Gastroesophageal sphincter (tissue), 4 donors: ENCODE data around the gene TOX2. TPM values are rescaled to one million over a fixed set of nuclear protein-coding genes. Genes with fewer than 3 reads are reported as not detected.

Experiments used
- ATAC-seq: fragments of 150-250 bp; one replicate; pipeline ENCODE4 v1.9.1; 2016; ENCODE audit warnings: mild to moderate bottlenecking, moderate library complexity
- H3K27ac ChIP-seq, 4 donors: fragments of 200-600 bp; sonication (generic) in 3 of 4; 1 replicate in 3 of 4; 2 replicates in 1 of 4; pipeline ENCODE4 v1.5.1; 2016 to 2019
- H3K27me3 ChIP-seq: fragments of 200-600 bp; sonication (generic); one replicate; pipeline ENCODE4 v1.5.1; 2019
- H3K36me3 ChIP-seq, 2 donors: fragments of 200-600 bp; sonication (generic); one replicate each; pipeline ENCODE4 v1.5.1; 2019; ENCODE audit warnings: control low read depth in 1 of 2
- H3K4me1 ChIP-seq, 3 donors: fragments of 200-600 bp; sonication (generic); 1 replicate in 2 of 3; 2 replicates in 1 of 3; pipeline ENCODE4 v1.5.1; 2016 to 2019; ENCODE audit warnings: control low read depth in 2 of 3
- H3K4me3 ChIP-seq, 2 donors: fragments of 200-600 bp; sonication (generic); one replicate each; pipeline ENCODE4 v1.5.1; 2019; ENCODE audit warnings: mild to moderate bottlenecking in 1 of 2, moderate library complexity in 1 of 2
- H3K9me3 ChIP-seq, 3 donors: fragments of 200-600 bp; sonication (generic); one replicate each; pipeline ENCODE4 v1.5.1; 2017 to 2019; ENCODE audit warnings: control low read depth in 2 of 3
- EP300 ChIP-seq: sonication (generic); formaldehyde crosslinking; IDR thresholded peaks from one replicate; pipeline ENCODE4 v1.6.1; 2017; ENCODE audit warnings: antibody characterized with exemption, mild to moderate bottlenecking
- POLR2A ChIP-seq, 2 donors: fragments of 450-650 bp; IDR thresholded peaks; one replicate each; pipeline ENCODE4 v1.6.1; 2017; ENCODE audit warnings: antibody characterized with exemption in 2 of 2, mild to moderate bottlenecking in 2 of 2, moderate library complexity in 1 of 2
- POLR2AphosphoS5 ChIP-seq: sonication (generic); formaldehyde crosslinking; IDR thresholded peaks from one replicate; pipeline ENCODE4 v1.6.1; 2017; ENCODE audit warnings: antibody characterized with exemption
- whole genome bisulfite sequencing, 2 donors: methylation state at CpG; one replicate each; pipeline ENCODE4 v1.1.5; 2018; ENCODE audit warnings: low coverage in 1 of 2; 5-methylcytosine and 5-hydroxymethylcytosine counted together
- total RNA-seq, 4 donors: library from RNA; depleted of rRNA; stranded (reverse); fragments of >200 nt; gene quantifications; one replicate each; pipeline ENCODE4 v1.1.0, GENCODE V29; 2016
- TF ChIP-seq, protein P1 (sequence below), 4 experiments: fragments of 200-600 bp in 2 of 4; fragments of 450-650 bp in 2 of 4; sonication (generic) in 1 of 4; IDR thresholded peaks; one replicate each; pipeline ENCODE4 v1.5.1; 2017 to 2019; ENCODE audit warnings: antibody characterized with exemption in 4 of 4, mild to moderate bottlenecking in 2 of 4, moderate library complexity in 2 of 4

The TOX2 gene
- total RNA-seq, 4 donors from 2014 or later: 16.4 to 47.8 (median 40.3) TPM

- H3K27ac ChIP-seq: no peak overlapping the region
- H3K4me3 ChIP-seq: no peak overlapping the region
- peaks cover 0 to 7% (median 0%) of the 10 kb centered on the region in 3 donors for H3K4me1 ChIP-seq
- peaks cover 6% of the 10 kb centered on the region for H3K27me3 ChIP-seq
- H3K36me3 ChIP-seq: no peaks in the 10 kb centered on the region
- WGBS, 2 donors: 86 to 88% methylated on average over 1 to 3 of the region's 3 CpGs
- H3K9me3 ChIP-seq: peaks cover 0 to 50% (median 0%) of the 10 kb centered on the region in 3 donors
- ATAC-seq: no peak
- TF ChIP-seq POLR2A (IDR thresholded peaks at IDR 0.05) (no peak), POLR2AphosphoS5 (no peak), EP300 (no peak)
- TF ChIP-seq, protein P1, sequence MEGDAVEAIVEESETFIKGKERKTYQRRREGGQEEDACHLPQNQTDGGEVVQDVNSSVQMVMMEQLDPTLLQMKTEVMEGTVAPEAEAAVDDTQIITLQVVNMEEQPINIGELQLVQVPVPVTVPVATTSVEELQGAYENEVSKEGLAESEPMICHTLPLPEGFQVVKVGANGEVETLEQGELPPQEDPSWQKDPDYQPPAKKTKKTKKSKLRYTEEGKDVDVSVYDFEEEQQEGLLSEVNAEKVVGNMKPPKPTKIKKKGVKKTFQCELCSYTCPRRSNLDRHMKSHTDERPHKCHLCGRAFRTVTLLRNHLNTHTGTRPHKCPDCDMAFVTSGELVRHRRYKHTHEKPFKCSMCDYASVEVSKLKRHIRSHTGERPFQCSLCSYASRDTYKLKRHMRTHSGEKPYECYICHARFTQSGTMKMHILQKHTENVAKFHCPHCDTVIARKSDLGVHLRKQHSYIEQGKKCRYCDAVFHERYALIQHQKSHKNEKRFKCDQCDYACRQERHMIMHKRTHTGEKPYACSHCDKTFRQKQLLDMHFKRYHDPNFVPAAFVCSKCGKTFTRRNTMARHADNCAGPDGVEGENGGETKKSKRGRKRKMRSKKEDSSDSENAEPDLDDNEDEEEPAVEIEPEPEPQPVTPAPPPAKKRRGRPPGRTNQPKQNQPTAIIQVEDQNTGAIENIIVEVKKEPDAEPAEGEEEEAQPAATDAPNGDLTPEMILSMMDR (IDR thresholded peaks at IDR 0.05): no peak
Observed at GRCh38 chr20:43909211-43909610, 5.4 kb upstream of the TOX2 start.

DNA sequence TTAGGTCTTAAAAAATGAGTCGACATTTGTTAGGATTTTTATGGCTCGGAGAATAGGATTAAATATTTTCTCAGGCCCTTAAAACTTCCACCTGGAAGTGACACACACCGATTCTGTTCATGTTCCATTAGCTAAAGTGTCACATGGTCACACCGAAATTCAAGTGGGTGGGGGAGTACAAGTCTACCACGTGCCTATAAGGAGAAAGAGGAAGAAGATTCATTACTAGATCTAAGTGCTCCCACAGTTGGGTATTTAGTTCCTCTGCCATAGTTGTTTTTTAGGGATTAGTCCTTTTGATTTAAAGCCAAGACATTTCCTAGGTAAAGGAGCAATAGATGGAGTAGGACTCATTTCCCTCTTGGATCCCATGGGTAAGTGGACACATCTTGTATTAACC, 4.9 kb upstream of the TOX2 start:
- Histone ChIP-seq H3K36me3 (no peaks in the 10 kb centered on the region), H3K9me3 (peaks cover 0 to 50% (median 0%) of the 10 kb centered on the region in 3 donors), H3K4me3 (no peak overlapping the region), H3K27me3 (peaks cover 10% of the 10 kb centered on the region), H3K4me1 (peaks cover 0 to 10% (median 0%) of the 10 kb centered on the region in 3 donors), H3K27ac (no peak overlapping the region)
- WGBS, 2 donors: 46 to 54% methylated on average over 5 of the region's 5 CpGs
- TF ChIP-seq POLR2AphosphoS5 (no peak), EP300 (no peak), POLR2A (IDR thresholded peaks at IDR 0.05) (no peak)
- TF ChIP-seq, protein P1 (IDR thresholded peaks at IDR 0.05): no peak
- ATAC-seq: no peak

GRCh38 chr20:43910564-43910963, 4.1 kb upstream of the TOX2 start:
- H3K27me3 ChIP-seq: peaks cover 18% of the 10 kb centered on the region
- no peak for ATAC-seq
- H3K4me3 ChIP-seq: no peak overlapping the region
- no peak overlapping the region for H3K27ac ChIP-seq
- peaks cover 0 to 50% (median 0%) of the 10 kb centered on the region in 3 donors for H3K9me3 ChIP-seq
- WGBS, 2 donors: 91% methylated on average over 4 of the region's 4 CpGs; no CpG with 5 or more reads in 1 of the 2 donors
- no peaks in the 10 kb centered on the region for H3K36me3 ChIP-seq
- peaks cover 0 to 18% (median 0%) of the 10 kb centered on the region in 3 donors for H3K4me1 ChIP-seq
- TF ChIP-seq, protein P1 (IDR thresholded peaks at IDR 0.05): no peak
- TF ChIP-seq POLR2A (IDR thresholded peaks at IDR 0.05): no peak
- no peak for TF ChIP-seq POLR2AphosphoS5
- no peak for TF ChIP-seq EP300

DNA sequence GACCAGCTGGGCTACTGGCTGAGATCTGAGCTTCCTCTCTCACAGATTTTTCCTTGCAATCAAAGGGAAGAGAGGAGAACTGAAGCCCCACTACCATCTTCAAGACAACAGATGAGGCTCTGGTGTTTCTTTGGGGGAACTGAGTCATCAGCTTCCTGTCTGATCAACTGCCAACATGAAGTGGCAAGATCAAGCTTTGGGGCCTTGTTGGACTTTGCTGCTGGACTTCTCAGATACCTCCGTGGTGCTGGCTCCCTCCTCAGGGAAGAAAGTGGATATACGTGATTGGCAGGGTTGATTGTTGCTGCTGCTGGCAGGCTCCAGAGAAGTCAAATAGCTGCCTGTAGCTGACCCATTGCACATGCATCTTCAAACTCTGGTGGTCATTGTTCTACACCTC, 3.6 kb upstream of the TOX2 start:
- ATAC-seq: no peak
- Histone ChIP-seq H3K36me3 (no peaks in the 10 kb centered on the region), H3K9me3 (peaks cover 0 to 50% (median 0%) of the 10 kb centered on the region in 3 donors), H3K4me1 (peaks cover 0 to 23% (median 0%) of the 10 kb centered on the region in 3 donors), H3K27me3 (peaks cover 23% of the 10 kb centered on the region), H3K4me3 (no peak overlapping the region), H3K27ac (no peak overlapping the region)
- WGBS, 2 donors: 79% methylated on average over 2 of the region's 2 CpGs; no CpG with 5 or more reads in 1 of the 2 donors
- TF ChIP-seq POLR2A (IDR thresholded peaks at IDR 0.05) (no peak), EP300 (no peak), POLR2AphosphoS5 (no peak)
- TF ChIP-seq, protein P1 (IDR thresholded peaks at IDR 0.05): no peak

DNA sequence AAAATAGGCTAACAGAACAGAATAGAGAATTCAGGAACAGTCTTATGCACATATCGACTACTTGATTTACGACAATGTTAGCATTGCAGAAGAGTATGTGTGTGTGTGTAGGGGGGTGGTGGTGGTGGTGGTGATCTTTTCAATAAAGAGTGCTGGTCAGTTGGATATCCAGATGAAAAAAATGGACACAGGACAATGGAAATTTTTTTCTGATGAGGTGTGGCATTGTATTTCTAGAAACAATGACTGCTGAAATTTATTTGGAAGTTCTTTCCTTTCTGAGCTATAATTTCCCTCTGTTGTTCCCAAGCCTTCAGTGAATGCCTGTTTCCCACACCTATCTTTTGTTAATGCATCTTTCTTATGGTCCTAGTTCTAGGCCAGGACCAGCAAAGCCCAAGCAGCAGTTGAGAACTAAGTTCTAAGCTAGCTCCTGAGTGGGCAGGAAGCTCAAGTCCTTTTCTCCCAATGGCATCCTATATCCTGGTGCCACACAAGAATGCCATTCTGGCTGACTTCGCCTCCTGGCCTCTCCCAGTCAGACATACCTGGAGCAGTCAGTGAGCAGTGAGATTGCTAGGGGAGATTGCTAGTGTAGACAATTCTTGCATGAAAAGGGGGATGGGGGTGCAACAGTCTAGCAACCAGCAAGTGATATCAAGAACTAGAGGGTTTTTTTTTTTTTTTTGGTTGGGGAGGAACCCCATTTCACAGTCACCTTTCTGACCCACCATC, 1.2 kb upstream of the TOX2 start:
- peaks cover 34% of the 10 kb centered on the region for H3K27me3 ChIP-seq
- TF ChIP-seq POLR2AphosphoS5 (no peak), POLR2A (IDR thresholded peaks at IDR 0.05) (no peak), EP300 (no peak)
- TF ChIP-seq, protein P1 (IDR thresholded peaks at IDR 0.05): no peak
- no peak overlapping the region for H3K4me3 ChIP-seq
- peaks cover 0 to 38% (median 0%) of the 10 kb centered on the region in 3 donors for H3K9me3 ChIP-seq
- H3K27ac ChIP-seq: peak overlapping the region in 1 of 4 donors; percentile 66
- 94 to 96% methylated on average over 3 of the region's 3 CpGs for WGBS, 2 donors
- H3K4me1 ChIP-seq: peaks cover 0 to 47% (median 0%) of the 10 kb centered on the region in 3 donors
- H3K36me3 ChIP-seq: no peaks in the 10 kb centered on the region
- ATAC-seq: no peak
